Skin of body (tissue), 2 donors: ENCODE measurements around the gene STMP1. TPM values are rescaled to one million over a fixed set of nuclear protein-coding genes. Genes with fewer than 3 reads are reported as not detected.
"Not testable (repeated sequence)": the region's sequence is repeated elsewhere in the genome, so short reads cannot be mapped to it uniquely, and the experiment has no call there.

Source experiments
- DNase-seq: peaks from one replicate; lab custom pipeline; 2025; lab: John Stamatoyannopoulos, UW
- total RNA-seq: library from RNA; depleted of rRNA; stranded (reverse); fragments of >200 nt; gene quantifications from one replicate; pipeline ENCODE4 v1.2.3, GENCODE V29; 2014

STMP1 gene
- total RNA-seq, 1 donor from 2014 or later: 18.6 TPM

- DNase-seq: no peak
Observed at GRCh38 chr7:135664046-135664589, 1.8 kb downstream of the STMP1 start.

GRCh38 chr7:135665042-135665441 lies 2.7 kb downstream of the STMP1 start:
- no peak for DNase-seq

- DNase-seq: no peak
Observed at GRCh38 chr7:135666156-135666555, 3.8 kb downstream of the STMP1 start.

GRCh38 chr7:135666846-135667245 lies 4.5 kb downstream of the STMP1 start:
- no peak for DNase-seq

- not testable (repeated sequence) for DNase-seq
Observed at GRCh38 chr7:135667626-135668025, 5.3 kb downstream of the STMP1 start.

- DNase-seq: not testable (repeated sequence)
Observed at GRCh38 chr7:135668852-135669395, 6.6 kb downstream of the STMP1 start.

GRCh38 chr7:135669774-135670173 lies 7.5 kb downstream of the STMP1 start:
- no peak for DNase-seq

- DNase-seq: no peak
Observed at GRCh38 chr7:135670179-135670578, 7.9 kb downstream of the STMP1 start.

- DNase-seq: peak; percentile 48
Observed at GRCh38 chr7:135672560-135673359, 10.4 kb downstream of the STMP1 start.

GRCh38 chr7:135673360-135673706 lies 11.0 kb downstream of the STMP1 start:
- no peak for DNase-seq

- no peak for DNase-seq
Observed at GRCh38 chr7:135678612-135679575, 16.6 kb downstream of the STMP1 start.

- no peak for DNase-seq
Observed at GRCh38 chr7:135681762-135682161, 19.4 kb downstream of the STMP1 start.

GRCh38 chr7:135682191-135682590 lies 19.9 kb downstream of the STMP1 start:
- DNase-seq: no peak

GRCh38 chr7:135683609-135684008 lies 21.3 kb downstream of the STMP1 start:
- DNase-seq: no peak

GRCh38 chr7:135684136-135684535 lies 21.8 kb downstream of the STMP1 start:
- no peak for DNase-seq

- no peak for DNase-seq
Observed at GRCh38 chr7:135684699-135685098, 22.4 kb downstream of the STMP1 start.

GRCh38 chr7:135685306-135686084 lies 23.2 kb downstream of the STMP1 start:
- DNase-seq: no peak

GRCh38 chr7:135687466-135687865 lies 25.2 kb downstream of the STMP1 start:
- no peak for DNase-seq

GRCh38 chr7:135690566-135690965 lies 28.3 kb downstream of the STMP1 start:
- no peak for DNase-seq

- no peak for DNase-seq
Observed at GRCh38 chr7:135692055-135692454, 29.7 kb downstream of the STMP1 start.

GRCh38 chr7:135692606-135693005 lies 30.3 kb downstream of the STMP1 start:
- not testable (repeated sequence) for DNase-seq
